ENCODE results near the gene ACTN1.

ACTN1 gene

DNA sequence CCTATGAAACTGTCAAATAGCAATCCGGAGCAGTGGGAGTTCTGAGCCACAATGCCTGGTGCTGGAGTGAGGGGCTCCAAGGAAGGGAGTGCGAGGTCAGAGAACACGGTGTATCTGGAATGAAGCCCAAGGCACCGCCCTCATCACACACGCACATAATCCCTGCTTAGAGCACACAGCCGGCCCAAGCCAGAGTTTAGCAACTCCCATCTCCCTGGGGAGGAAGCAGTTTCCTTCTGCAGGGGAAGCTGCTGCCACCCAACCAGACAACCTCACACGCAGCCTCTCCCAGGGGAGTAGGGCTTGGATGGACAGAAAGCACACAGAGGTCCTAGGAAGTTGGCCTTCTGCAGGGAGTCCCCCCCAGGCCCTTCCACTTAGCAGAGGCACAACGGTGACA lies 31.3 kb downstream of the ACTN1 start:
- no peak overlapping the region for H3K27ac ChIP-seq (ENCODE audit: extremely low read depth, low read depth, low read length)
- ChIA-PET POLR2A (interaction anchor here (1.2 to 2.9 kb wide), 2 partner anchors 14 to 30 kb away, joined by 3 to 10 read pairs; no protein-coding TSS in a partner anchor), CTCF (interaction anchor here (0.9 to 1.9 kb wide), 4 partner anchors 8 to 37 kb away, joined by 3 to 7 read pairs (median 4); no protein-coding TSS in a partner anchor)
- no peak for TF ChIP-seq ZNF521 (tag by site-specific recombination; IDR thresholded peaks at IDR 0.05)
- TF ChIP-seq ZSCAN30 (tag by site-specific recombination; IDR thresholded peaks at IDR 0.05): no peak
- TF ChIP-seq ZNF449 (tag by site-specific recombination; IDR thresholded peaks at IDR 0.05): no peak
- TF ChIP-seq, protein P1, sequence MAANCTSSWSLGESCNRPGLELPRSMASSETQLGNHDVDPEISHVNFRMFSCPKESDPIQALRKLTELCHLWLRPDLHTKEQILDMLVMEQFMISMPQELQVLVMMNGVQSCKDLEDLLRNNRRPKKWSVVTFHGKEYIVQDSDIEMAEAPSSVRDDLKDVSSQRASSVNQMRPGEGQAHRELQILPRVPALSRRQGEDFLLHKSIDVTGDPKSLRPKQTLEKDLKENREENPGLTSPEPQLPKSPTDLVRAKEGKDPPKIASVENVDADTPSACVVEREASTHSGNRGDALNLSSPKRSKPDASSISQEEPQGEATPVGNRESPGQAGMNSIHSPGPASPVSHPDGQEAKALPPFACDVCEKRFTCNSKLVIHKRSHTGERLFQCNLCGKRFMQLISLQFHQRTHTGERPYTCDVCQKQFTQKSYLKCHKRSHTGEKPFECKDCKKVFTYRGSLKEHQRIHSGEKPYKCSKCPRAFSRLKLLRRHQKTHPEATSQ (tag by site-specific recombination; IDR thresholded peaks at IDR 0.05): no peak
- TF ChIP-seq ZNF366 (tag by site-specific recombination; conservative IDR thresholded peaks at IDR 0.05): no peak
- TF ChIP-seq, protein P2, sequence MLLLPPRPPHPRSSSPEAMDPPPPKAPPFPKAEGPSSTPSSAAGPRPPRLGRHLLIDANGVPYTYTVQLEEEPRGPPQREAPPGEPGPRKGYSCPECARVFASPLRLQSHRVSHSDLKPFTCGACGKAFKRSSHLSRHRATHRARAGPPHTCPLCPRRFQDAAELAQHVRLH (tag by site-specific recombination; IDR thresholded peaks at IDR 0.05): no peak
- no peak for TF ChIP-seq YY1 (tag by site-specific recombination; IDR thresholded peaks at IDR 0.05)
- no peak for TF ChIP-seq ZNF837 (tag by site-specific recombination; IDR thresholded peaks at IDR 0.05)
- TF ChIP-seq ZSCAN18 (tag by site-specific recombination; IDR thresholded peaks at IDR 0.05): no peak
- no peak for TF ChIP-seq ZNF354C (tag by site-specific recombination; IDR thresholded peaks at IDR 0.05; ENCODE audit: borderline replicate concordance, low read depth)
- TF ChIP-seq ZNF350 (tag by site-specific recombination; IDR thresholded peaks at IDR 0.05): no peak
- no peak for TF ChIP-seq AEBP2 (tag by site-specific recombination; IDR thresholded peaks at IDR 0.05; ENCODE audit: borderline replicate concordance)
- TF ChIP-seq, protein P3, sequence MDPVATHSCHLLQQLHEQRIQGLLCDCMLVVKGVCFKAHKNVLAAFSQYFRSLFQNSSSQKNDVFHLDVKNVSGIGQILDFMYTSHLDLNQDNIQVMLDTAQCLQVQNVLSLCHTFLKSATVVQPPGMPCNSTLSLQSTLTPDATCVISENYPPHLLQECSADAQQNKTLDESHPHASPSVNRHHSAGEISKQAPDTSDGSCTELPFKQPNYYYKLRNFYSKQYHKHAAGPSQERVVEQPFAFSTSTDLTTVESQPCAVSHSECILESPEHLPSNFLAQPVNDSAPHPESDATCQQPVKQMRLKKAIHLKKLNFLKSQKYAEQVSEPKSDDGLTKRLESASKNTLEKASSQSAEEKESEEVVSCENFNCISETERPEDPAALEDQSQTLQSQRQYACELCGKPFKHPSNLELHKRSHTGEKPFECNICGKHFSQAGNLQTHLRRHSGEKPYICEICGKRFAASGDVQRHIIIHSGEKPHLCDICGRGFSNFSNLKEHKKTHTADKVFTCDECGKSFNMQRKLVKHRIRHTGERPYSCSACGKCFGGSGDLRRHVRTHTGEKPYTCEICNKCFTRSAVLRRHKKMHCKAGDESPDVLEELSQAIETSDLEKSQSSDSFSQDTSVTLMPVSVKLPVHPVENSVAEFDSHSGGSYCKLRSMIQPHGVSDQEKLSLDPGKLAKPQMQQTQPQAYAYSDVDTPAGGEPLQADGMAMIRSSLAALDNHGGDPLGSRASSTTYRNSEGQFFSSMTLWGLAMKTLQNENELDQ (tag by site-specific recombination; IDR thresholded peaks at IDR 0.05; ENCODE audit: low read depth): no peak
- no peak for TF ChIP-seq ZNF707 (tag by site-specific recombination; IDR thresholded peaks at IDR 0.05)
- TF ChIP-seq ZNF530 (tag by site-specific recombination; IDR thresholded peaks at IDR 0.05; ENCODE audit: low read depth): no peak
- TF ChIP-seq TRIM28 (IDR thresholded peaks at IDR 0.05; ENCODE audit: borderline replicate concordance, low read length): no peak
- TF ChIP-seq SALL2 (tag by site-specific recombination; IDR thresholded peaks at IDR 0.05; ENCODE audit: borderline replicate concordance): no peak
- TF ChIP-seq ZNF211 (tag by site-specific recombination; IDR thresholded peaks at IDR 0.05; ENCODE audit: low read depth): no peak
- no peak for TF ChIP-seq ZNF510 (tag by site-specific recombination; IDR thresholded peaks at IDR 0.05; ENCODE audit: insufficient replicate concordance)
- no peak for TF ChIP-seq SCRT1 (tag by site-specific recombination; IDR thresholded peaks at IDR 0.05; ENCODE audit: borderline replicate concordance)
- TF ChIP-seq ZNF585B (tag by site-specific recombination; IDR thresholded peaks at IDR 0.05): no peak
- no peak for TF ChIP-seq ZNF830 (tag by site-specific recombination; IDR thresholded peaks at IDR 0.05; ENCODE audit: low read depth)
- TF ChIP-seq ZNF677 (tag by site-specific recombination; IDR thresholded peaks at IDR 0.05): no peak
- no peak for TF ChIP-seq ZNF112 (tag by site-specific recombination; IDR thresholded peaks at IDR 0.05)
- TF ChIP-seq ZNF175 (tag by site-specific recombination; IDR thresholded peaks at IDR 0.05): no peak
- no peak for TF ChIP-seq MYNN (tag by site-specific recombination; IDR thresholded peaks at IDR 0.05; ENCODE audit: borderline replicate concordance)
- TF ChIP-seq, protein P4, sequence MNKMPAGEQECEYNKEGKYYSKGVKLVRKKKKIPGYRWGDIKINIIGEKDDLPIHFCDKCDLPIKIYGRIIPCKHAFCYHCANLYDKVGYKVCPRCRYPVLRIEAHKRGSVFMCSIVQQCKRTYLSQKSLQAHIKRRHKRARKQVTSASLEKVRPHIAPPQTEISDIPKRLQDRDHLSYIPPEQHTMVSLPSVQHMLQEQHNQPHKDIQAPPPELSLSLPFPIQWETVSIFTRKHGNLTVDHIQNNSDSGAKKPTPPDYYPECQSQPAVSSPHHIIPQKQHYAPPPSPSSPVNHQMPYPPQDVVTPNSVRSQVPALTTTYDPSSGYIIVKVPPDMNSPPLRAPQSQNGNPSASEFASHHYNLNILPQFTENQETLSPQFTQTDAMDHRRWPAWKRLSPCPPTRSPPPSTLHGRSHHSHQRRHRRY (tag by site-specific recombination; IDR thresholded peaks at IDR 0.05): no peak
- no peak for TF ChIP-seq GFI1B (tag by site-specific recombination; IDR thresholded peaks at IDR 0.05)
- no peak for TF ChIP-seq TCF7L2 (IDR thresholded peaks at IDR 0.05; ENCODE audit: borderline replicate concordance, low read depth, low read length)
- no peak for TF ChIP-seq ZBTB7A (tag by site-specific recombination; IDR thresholded peaks at IDR 0.05; ENCODE audit: low read depth)

More for the DNA sequence above, 31.3 kb downstream of the ACTN1 start:
- Histone ChIP-seq H3K4me3 (ENCODE audit: low read depth, low read length) (no peak overlapping the region), H3K36me3 (ENCODE audit: control insufficient read depth in 2 of 2, insufficient read depth in 1 of 2, low read length in 2 of 2) (no peaks in the 10 kb centered on the region), H3K4me1 (ENCODE audit: control insufficient read depth, insufficient read depth, low read length) (peaks cover 11% of the 10 kb centered on the region), H3K9me3 (ENCODE audit: control insufficient read depth, insufficient read depth, low read depth, low read length) (no peaks in the 10 kb centered on the region)
